ENCODE results near the gene SIT1.
A peak's percentile ranks its signal among the peaks of the same experiment; 100 is the strongest.

DNA sequence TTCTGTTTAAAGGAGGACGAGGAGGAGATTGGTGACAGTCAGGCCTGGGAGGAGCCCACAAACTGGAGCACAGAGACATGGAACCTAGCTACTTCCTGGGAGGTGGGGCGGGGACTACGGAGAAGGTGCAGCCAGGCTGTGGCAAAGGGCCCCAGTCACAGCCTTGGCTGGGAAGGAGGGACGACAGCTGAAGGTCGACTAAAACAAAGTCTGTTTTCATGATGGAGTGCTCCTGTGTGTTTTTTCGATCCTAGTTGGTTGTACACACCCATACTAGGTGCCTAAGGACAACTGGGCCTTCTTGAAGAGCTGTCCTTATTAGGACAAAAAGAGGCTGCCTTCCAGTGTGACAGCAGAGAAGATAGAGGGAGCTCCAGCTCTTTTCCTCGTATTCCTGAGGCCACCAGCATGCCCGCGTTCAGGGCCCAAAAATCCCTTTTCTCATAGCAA, 10.3 kb upstream of the SIT1 start:
- TF ChIP-seq, protein P1, sequence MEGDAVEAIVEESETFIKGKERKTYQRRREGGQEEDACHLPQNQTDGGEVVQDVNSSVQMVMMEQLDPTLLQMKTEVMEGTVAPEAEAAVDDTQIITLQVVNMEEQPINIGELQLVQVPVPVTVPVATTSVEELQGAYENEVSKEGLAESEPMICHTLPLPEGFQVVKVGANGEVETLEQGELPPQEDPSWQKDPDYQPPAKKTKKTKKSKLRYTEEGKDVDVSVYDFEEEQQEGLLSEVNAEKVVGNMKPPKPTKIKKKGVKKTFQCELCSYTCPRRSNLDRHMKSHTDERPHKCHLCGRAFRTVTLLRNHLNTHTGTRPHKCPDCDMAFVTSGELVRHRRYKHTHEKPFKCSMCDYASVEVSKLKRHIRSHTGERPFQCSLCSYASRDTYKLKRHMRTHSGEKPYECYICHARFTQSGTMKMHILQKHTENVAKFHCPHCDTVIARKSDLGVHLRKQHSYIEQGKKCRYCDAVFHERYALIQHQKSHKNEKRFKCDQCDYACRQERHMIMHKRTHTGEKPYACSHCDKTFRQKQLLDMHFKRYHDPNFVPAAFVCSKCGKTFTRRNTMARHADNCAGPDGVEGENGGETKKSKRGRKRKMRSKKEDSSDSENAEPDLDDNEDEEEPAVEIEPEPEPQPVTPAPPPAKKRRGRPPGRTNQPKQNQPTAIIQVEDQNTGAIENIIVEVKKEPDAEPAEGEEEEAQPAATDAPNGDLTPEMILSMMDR (IDR thresholded peaks at IDR 0.05): peak in 3 of 4 experiments; percentile 25 to 52 (median 48)
- TF ChIP-seq POLR2A (IDR thresholded peaks at IDR 0.05): no peak

All from prostate gland (tissue), 2 donors.